ENCODE data around the gene ARL15.

GRCh38 chr5:54224103-54224826 is 86.1 kb downstream of the ARL15 start:
- no peak for TF ChIP-seq POLR2A (IDR thresholded peaks at IDR 0.05; ENCODE audit: low read depth, low read length)
- no peak for TF ChIP-seq CTCF (IDR thresholded peaks at IDR 0.05; ENCODE audit: extremely low read depth in 1 of 2, insufficient read depth in 1 of 2, low read depth in 1 of 2, low read length in 2 of 2)
- TF ChIP-seq POLR2AphosphoS5 (IDR thresholded peaks at IDR 0.05; ENCODE audit: insufficient read depth, low read depth, low read length): no peak
- no peak for TF ChIP-seq MAX (IDR thresholded peaks at IDR 0.05; ENCODE audit: insufficient read depth, insufficient read length)
- no peak for TF ChIP-seq EZH2 (IDR thresholded peaks at IDR 0.05; ENCODE audit: borderline replicate concordance, low read depth, low read length, severe bottlenecking)
- TF ChIP-seq GATA2 (IDR thresholded peaks at IDR 0.05; ENCODE audit: insufficient read depth, insufficient read length, low read depth, low read length): no peak
- no peak for TF ChIP-seq JUN (IDR thresholded peaks at IDR 0.05; ENCODE audit: borderline replicate concordance, insufficient read depth, insufficient read length, low read depth)
- TF ChIP-seq FOS (IDR thresholded peaks at IDR 0.05; ENCODE audit: borderline replicate concordance, insufficient read depth, low read length): no peak

Data from endothelial cell of umbilical vein (primary cell).